GM15510 (cell line): ENCODE results near the gene ENDOU.

Experiments used
- POLR2A ChIP-seq: IDR thresholded peaks from 3 replicates; pipeline ENCODE4 v1.6.1; 2011; ENCODE audit warnings: borderline replicate concordance; ENCODE audit not compliant: insufficient read length; ENCODE audit errors: extremely low read depth

ENDOU gene

DNA sequence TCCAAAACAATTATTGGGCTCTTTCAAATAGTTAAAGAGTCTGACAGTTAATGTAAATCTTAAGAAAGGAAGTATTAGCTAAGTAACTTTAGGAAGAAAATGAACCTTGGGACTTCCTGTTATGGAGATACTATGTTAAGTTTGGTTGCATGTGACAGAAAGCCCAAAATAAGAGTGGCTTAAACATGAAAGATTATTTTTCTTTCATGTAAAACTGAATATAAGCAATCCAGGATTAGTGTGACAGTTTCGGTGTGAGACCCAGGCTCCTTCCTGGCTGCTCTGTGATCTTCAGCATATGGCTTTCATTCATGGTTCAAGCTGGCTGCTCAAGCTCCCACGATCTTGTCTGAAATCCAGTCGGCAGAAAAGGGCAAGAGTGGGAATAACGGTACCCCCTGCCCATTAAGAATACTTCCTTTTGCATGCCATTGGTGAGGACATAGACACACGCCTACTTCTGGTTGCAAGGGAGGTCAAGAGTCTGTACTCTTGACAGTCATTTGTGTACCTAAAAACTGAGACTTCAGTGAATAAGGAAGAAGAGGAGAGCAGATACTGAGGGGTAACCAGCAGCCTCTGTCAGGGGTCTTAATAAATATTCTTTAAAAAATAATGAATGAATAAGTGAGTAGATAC lies 17.3 kb downstream of the ENDOU start:
- TF ChIP-seq POLR2A = no peak

DNA sequence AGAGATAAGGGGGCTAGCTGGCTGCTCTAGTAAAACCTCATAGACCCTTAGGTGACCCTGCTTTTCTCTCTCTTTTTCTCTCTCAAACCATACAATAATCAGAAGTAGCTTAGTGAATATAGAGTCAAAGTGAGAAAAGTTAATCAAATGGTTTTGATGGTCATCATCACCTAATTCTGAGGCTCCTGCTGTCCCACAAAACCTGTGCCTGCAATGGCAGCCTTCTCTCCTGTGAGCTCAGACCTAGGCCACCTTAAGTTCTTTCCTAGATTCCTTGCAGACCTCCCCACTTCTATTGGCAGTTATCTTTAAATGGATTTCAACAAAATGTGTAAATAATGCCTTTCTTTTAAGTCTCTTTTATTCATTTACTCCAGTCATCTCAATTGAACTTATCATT lies 17.9 kb downstream of the ENDOU start:
- TF ChIP-seq POLR2A = no peak

DNA sequence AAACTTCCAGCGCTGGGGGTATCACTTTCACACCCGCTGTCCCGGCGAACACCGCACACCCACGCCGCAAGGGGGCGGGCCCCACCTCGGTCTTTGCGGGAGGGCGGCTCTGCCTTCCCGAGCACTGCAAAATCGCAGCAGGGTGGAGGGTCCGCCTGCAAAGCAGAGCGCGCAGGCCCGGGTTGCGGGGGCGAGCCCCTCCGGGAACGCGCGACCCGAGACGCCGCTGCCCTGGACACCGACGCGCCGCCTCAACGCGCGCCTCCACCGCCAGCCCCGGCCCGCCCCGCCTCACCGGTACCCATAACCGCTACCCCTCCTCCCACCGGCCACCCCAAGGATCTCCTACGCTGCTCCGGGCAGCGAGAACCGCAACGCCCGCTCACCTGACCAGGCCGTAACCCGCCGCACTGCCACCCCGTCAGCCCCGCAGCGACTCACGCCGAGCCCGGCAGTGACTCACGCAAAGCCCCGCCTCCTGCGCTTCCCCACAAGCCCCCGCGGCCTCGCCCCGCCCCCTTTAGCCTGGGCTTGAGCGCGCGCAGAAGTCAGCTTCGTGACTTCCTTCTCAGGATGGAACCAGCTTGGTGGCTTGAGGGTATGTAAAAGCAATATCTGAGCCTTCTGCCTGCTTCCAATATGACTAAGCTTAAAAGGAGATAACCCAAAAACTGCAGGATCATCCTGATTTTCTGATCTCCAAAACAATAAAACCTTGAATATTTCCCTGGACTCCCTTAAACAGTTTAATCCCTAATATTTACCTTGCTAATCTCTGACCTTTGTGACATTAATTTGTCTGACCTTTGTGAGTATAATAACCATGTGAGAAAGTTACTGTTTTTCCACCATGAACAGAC lies 19.5 kb downstream of the ENDOU start, which contains the start of gene RPAP3:
RPAP3 (minus strand) TSS at position 465 of the 860 bp plus-strand sequence. CDS start 3,190 bp downstream, outside the sequence.
- TF ChIP-seq POLR2A = peak; percentile 97

DNA sequence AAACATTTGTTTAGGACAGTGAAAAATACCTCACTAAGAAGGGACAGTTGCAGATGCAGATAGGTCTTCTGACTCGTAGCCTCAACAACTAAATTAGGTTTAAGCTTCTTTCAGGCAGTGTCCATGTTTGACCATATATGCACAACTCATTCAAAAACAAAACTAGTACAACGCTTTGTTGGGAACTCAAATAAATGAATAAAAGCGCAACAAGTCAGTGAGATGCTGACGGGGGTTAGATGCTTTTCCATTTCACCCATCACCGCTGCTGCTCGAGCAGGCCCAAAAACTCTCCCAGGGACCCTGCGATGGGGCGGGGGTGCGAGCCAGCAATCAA lies 20.1 kb downstream of the ENDOU start:
- TF ChIP-seq POLR2A = no peak

DNA sequence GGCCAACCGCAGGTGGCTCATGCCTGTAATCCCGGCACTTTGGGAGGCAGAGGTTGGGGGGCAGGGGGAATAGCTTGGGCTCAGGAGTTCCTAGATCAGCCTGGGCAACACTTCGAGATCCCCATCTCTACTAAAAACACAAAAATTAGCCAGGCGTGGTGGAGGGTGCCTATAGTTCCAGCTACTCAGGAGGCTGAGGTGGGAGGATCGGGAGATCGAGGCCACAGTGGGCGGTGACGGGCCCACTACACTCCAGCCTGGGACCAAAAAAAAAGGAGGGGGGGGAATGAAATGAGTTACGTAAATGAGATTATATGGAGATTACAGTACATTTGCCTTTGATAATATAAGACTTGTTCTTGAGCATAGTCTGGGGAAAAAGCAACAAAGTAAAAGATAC lies 20.6 kb downstream of the ENDOU start:
- TF ChIP-seq POLR2A = no peak

DNA sequence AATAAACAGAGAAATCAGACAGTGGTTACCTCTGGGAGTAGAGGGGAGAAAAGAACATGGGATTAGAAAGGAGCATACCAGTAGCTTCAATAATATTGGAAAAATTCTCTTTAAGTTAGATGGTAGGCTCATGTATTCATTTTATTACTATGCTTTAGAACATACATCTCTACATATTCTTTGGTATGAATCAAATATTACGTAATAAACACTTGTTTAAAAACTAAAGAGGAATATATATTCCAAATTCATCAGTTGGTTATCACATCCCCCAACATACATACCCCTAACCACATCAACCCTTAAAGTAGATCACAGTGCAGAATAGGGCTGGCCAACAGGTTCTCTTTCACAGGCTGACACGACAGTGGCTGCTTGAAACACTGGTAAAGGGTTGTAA lies 25.0 kb downstream of the ENDOU start:
- TF ChIP-seq POLR2A = no peak

- no peak for TF ChIP-seq POLR2A
Measured at GRCh38 chr12:47698631-47699030, 26.7 kb downstream of the ENDOU start.

GRCh38 chr12:47698055-47698454 lies 27.2 kb downstream of the ENDOU start:
- TF ChIP-seq POLR2A = no peak

DNA sequence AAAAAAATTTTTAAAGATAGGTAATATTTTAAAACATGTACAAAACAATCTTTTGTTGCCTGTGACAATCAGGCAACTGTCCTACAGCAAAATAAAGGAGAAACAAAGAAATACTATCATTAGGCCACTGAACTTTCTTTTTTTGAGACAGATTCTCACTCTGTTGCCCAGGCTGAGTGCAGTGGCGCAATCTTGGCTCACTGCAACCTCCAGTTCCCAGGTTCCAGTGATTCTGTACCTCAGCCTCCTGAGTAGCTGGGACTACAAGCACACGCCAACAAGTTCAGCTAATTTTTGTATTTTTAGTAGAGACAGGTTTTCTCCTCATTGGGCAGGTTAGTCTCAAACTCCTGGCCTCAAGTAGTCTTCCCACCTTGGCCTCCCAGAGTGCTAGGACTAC lies 36.1 kb downstream of the ENDOU start:
- no peak for TF ChIP-seq POLR2A

DNA sequence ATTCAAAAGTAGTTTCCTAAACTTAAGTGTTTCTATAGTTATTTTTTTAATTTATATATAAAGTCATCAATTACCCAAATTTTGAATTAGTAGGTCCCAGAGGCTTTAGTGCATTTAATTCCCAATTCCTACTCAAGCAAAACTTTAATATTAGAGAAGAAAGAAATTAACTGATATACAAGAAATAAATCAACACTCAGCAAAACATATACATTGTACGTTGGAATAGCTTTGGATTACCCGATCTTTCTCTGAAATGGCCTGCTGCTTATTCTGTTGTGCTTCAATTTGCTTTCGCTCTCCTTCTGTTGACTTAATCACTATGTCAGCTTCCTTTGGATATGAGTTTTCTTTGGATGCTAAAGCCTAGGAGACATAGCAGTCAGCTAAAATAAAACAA lies 37.7 kb downstream of the ENDOU start:
- no peak for TF ChIP-seq POLR2A

DNA sequence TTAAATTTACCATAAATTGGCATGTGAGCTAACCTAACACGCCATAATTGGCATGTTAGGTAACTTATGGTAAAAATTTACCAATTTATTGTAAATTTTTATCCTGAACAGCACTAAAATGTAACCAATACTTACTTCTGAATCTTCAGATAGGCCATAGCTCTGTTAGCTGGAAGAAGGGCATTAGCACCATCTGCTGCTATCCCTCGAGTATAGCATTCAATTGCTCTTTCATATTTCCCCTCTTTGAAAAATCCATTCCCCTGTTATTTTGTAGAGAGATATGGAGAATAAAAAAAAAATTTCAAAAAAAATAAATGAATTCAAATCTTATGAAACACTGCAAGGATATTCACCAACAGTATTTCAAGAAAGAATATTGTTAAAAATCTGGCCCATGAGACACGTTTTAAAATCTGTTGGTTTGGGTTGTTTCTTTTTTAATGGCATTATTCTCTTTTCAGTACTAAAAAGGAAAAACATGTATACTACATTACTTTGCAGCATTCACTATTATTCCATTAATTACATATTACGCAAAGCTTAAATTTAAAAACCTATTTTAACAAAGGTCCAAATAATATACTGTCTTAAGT lies 38.5 kb downstream of the ENDOU start:
- no peak for TF ChIP-seq POLR2A

GRCh38 chr12:47679785-47680184 lies 45.5 kb downstream of the ENDOU start:
- no peak for TF ChIP-seq POLR2A

- TF ChIP-seq POLR2A = no peak
Measured at GRCh38 chr12:47672068-47672467, 53.2 kb downstream of the ENDOU start.
